Vagina (tissue), 2 donors: ENCODE results near the gene MZF1. TPM values are rescaled to one million over a fixed set of nuclear protein-coding genes. Genes with fewer than 3 reads are reported as not detected.
A peak's percentile ranks its signal among the peaks of the same experiment; 100 is the strongest.
"Not testable (repeated sequence)": the region's sequence is repeated elsewhere in the genome, so short reads cannot be mapped to it uniquely, and the experiment has no call there.

Source experiments
- DNase-seq, 2 donors: peaks; one replicate each; pipeline ENCODE4 v3.0.0-alpha.2; 2017; ENCODE audit errors: extremely low spot score in 2 of 2
- H3K27ac ChIP-seq: fragments of 200-600 bp; sonication (generic); one replicate; pipeline ENCODE4 v1.5.1; 2019
- H3K27me3 ChIP-seq: fragments of 200-600 bp; sonication (generic); one replicate; pipeline ENCODE4 v1.5.1; 2019
- H3K36me3 ChIP-seq, 2 donors: fragments of 200-600 bp; sonication (generic); one replicate each; pipeline ENCODE4 v1.5.1; 2017 to 2019
- H3K4me1 ChIP-seq: fragments of 200-600 bp; sonication (generic); one replicate; pipeline ENCODE4 v1.5.1; 2019
- H3K4me3 ChIP-seq, 2 donors: fragments of 200-600 bp; sonication (generic); 1 replicate in 1 of 2; 2 replicates in 1 of 2; pipeline ENCODE4 v1.5.1; 2016 to 2019
- H3K9me3 ChIP-seq: fragments of 200-600 bp; sonication (generic); one replicate; pipeline ENCODE4 v1.5.1; 2019
- POLR2A ChIP-seq, 2 donors: fragments of 450-650 bp; IDR thresholded peaks; one replicate each; pipeline ENCODE4 v1.6.1; 2017; ENCODE audit warnings: antibody characterized with exemption in 2 of 2, mild to moderate bottlenecking in 2 of 2, moderate library complexity in 2 of 2
- POLR2AphosphoS5 ChIP-seq, 2 donors: sonication (generic); formaldehyde crosslinking; IDR thresholded peaks; one replicate each; pipeline ENCODE4 v1.9.0; 2017; ENCODE audit warnings: antibody characterized with exemption in 2 of 2, mild to moderate bottlenecking in 2 of 2, low read depth in 1 of 2; ENCODE audit not compliant: insufficient read depth in 1 of 2
- intact Hi-C: fragments of 100-400 bp; cut with DNase I; formaldehyde crosslinking; loops from one replicate; pipeline ENCODE4 v1.15.1; 2023
- total RNA-seq: library from RNA; depleted of rRNA; stranded (reverse); fragments of >200 nt; gene quantifications from one replicate; pipeline ENCODE4 v1.2.3, GENCODE V29; 2016
- TF ChIP-seq, protein P1 (sequence below), 3 experiments: fragments of 450-650 bp in 2 of 3; fragments of 200-600 bp in 1 of 3; sonication (generic) in 1 of 3; IDR thresholded peaks; one replicate each; pipeline ENCODE4 v1.5.1; 2017 to 2019; ENCODE audit warnings: antibody characterized with exemption in 3 of 3, mild to moderate bottlenecking in 2 of 3, moderate library complexity in 2 of 3

Gene MZF1
- total RNA-seq, 1 donor from 2014 or later, result 32.2 TPM

DNA sequence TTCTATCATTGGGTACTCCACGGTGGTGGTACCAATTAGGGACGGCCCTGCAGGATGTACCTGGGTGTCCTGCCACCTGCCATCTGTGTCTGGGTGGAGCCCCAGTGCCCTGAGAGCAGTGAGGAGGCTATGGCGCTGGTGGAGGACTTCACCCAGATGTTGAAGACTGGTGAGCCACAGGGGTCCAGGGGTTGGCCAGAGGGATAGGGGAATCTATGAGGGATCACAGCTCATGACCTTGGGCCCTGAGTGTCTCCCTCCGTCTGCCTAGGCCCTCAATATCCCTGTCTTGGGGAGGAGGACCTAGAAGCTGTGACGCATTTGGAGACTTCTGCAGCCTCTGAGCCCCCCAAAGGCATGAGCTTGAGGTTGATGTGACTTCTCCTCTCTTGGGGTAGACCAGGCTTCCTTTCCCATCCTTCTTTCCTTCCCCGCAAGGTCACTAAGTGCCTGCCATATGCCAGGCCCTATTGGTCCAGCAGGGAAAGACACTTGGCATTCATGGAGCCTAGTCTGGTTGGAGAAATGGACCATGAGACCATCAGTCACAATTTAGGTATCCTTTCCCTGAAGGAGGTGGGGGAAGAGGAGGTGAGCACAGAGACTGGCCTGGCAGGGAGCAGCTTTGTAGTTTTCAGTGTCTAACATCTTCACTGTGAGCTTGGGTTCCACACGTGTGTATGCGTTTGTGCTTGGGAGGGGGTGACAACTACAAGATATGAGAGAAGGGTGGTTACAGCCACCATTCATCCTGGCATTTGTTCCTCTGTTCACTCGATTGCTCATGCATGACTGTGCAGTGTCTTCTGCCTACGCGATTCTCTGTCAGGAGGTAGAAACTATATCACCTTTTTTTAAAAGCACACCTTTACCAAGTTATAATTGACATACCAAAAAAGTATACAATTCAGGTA, 5.1 kb upstream of the MZF1 start:
- TF ChIP-seq POLR2AphosphoS5 (IDR thresholded peaks at IDR 0.05; ENCODE audit: insufficient read depth in 1 of 2, low read depth in 1 of 2), result no peak
- TF ChIP-seq, protein P1, sequence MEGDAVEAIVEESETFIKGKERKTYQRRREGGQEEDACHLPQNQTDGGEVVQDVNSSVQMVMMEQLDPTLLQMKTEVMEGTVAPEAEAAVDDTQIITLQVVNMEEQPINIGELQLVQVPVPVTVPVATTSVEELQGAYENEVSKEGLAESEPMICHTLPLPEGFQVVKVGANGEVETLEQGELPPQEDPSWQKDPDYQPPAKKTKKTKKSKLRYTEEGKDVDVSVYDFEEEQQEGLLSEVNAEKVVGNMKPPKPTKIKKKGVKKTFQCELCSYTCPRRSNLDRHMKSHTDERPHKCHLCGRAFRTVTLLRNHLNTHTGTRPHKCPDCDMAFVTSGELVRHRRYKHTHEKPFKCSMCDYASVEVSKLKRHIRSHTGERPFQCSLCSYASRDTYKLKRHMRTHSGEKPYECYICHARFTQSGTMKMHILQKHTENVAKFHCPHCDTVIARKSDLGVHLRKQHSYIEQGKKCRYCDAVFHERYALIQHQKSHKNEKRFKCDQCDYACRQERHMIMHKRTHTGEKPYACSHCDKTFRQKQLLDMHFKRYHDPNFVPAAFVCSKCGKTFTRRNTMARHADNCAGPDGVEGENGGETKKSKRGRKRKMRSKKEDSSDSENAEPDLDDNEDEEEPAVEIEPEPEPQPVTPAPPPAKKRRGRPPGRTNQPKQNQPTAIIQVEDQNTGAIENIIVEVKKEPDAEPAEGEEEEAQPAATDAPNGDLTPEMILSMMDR (IDR thresholded peaks at IDR 0.05), result no peak
- no peak for TF ChIP-seq POLR2A (IDR thresholded peaks at IDR 0.05)
- Histone ChIP-seq H3K27ac (no peak overlapping the region), H3K4me3 (no peak overlapping the region), H3K36me3 (peaks cover 0 to 20% of the 10 kb centered on the region in 2 donors), H3K4me1 (peaks cover 38% of the 10 kb centered on the region), H3K27me3 (no peaks in the 10 kb centered on the region), H3K9me3 (no peaks in the 10 kb centered on the region)
- intact Hi-C loops, result no loop called here
- DNase-seq, result no peak

DNA sequence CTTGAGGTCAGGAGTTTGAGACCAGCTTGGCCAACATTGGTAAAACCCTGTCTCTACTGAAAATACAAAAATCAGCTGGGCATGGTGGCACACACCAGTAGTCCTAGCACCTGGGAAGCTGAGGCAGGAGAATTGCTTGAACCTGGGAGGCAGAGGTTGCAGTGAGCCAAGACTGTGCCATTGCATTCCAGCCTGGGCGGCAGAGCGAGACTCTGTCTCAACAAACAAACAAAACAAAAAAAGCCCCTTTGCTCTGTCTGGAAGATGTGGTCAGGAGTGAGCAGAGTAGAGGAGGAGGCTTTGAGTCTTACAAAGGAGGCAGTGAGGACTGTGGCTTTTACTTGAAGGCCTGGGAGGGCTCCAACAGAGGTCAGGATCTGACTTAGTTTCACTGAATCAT, 4.4 kb upstream of the MZF1 start:
- H3K27ac ChIP-seq, DNase-seq, H3K4me3 ChIP-seq, H3K9me3 ChIP-seq, intact Hi-C loops, H3K27me3 ChIP-seq: not testable (repeated sequence)
- peaks cover 0 to 13% of the 10 kb centered on the region in 2 donors for H3K36me3 ChIP-seq
- H3K4me1 ChIP-seq, result peaks cover 38% of the 10 kb centered on the region

DNA sequence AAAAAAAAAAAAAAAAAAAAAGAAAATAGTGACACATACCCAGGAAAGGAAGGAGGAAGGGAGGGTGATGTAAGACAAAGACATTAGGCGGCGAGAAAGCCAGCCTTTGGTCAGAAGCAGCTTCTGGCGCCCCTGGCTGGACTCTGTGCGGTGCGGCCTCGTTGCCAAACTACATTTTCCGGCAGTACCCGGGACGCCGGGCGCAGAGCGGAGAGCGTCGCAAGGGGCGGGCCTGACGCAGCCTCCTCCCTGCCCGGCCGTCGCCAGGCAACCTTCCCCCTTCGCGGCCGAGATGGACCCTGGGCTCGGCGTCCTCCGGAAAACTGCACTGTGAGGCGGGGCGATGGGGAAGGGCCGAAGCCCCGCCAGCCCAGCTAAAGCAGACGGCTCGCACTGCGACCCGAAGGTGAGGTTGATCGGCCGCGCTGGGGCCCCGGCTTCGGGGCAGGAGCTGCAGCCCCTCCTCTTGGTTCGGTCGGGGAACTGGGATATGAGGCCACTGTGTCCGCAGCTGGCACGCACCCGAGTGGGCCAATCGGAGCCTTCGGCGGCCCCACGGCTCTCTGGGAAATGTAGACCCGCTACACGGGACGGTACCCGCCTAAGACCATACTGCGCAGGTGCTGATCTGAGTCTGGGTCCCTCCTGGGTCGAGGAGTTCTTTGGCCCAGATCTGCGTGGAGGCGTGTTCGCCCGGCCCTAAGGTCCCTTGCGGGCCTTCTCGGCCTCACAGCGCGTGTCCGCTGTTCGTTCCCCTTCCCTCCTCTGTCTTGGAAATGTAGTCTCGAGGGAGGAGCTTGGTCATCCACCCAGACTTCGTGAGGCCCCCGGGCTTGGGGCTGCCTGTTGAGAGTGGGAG, 2.3 kb upstream of the MZF1 start:
- Histone ChIP-seq H3K27me3 (no peaks in the 10 kb centered on the region), H3K27ac (peak overlapping the region; percentile 85), H3K4me1 (peaks cover 47% of the 10 kb centered on the region), H3K9me3 (no peaks in the 10 kb centered on the region), H3K4me3 (peak overlapping the region; percentile 67), H3K36me3 (peaks cover 0 to 6% of the 10 kb centered on the region in 2 donors)
- TF ChIP-seq POLR2A (IDR thresholded peaks at IDR 0.05) (no peak), POLR2AphosphoS5 (IDR thresholded peaks at IDR 0.05; ENCODE audit: insufficient read depth in 1 of 2, low read depth in 1 of 2) (peak; percentile 86 to 94)
- TF ChIP-seq, protein P1 (IDR thresholded peaks at IDR 0.05), result no peak
- intact Hi-C loops, result no loop called here
- DNase-seq, result peak; percentile 96

DNA sequence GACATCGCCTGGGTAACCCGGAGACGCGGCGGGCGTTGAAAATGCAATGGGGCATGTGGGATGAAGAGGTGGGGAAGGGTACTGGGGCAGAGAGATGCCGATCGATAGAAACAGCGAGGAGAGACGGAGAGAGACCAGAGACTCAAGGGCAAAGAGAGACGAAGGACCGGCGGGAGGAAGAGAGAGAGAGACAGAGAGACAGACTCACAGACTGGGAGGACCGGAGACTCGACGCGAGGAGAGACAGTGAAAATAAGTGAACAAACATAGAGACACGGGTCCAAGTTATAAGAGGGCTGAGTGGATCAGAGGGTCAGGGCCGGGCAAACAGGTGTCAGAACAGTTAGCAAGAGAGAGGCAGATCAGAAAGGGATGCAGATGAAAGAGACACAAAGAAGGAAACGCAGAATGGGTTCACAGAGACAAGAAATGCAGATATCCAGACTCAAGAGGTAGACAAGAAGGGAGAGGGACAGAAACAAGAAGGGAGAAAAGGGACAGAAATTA, 576 bp upstream of the MZF1 start:
- intact Hi-C loops, result no loop called here
- Histone ChIP-seq H3K4me1 (peaks cover 47% of the 10 kb centered on the region), H3K27ac (peak overlapping the region; percentile 99), H3K27me3 (no peaks in the 10 kb centered on the region), H3K4me3 (peak overlapping the region; percentile 49 to 73), H3K9me3 (no peaks in the 10 kb centered on the region), H3K36me3 (peaks cover 0 to 10% of the 10 kb centered on the region in 2 donors)
- TF ChIP-seq POLR2AphosphoS5 (IDR thresholded peaks at IDR 0.05; ENCODE audit: insufficient read depth in 1 of 2, low read depth in 1 of 2), result no peak
- TF ChIP-seq, protein P1 (IDR thresholded peaks at IDR 0.05), result no peak
- TF ChIP-seq POLR2A (IDR thresholded peaks at IDR 0.05), result no peak
- no peak for DNase-seq

DNA sequence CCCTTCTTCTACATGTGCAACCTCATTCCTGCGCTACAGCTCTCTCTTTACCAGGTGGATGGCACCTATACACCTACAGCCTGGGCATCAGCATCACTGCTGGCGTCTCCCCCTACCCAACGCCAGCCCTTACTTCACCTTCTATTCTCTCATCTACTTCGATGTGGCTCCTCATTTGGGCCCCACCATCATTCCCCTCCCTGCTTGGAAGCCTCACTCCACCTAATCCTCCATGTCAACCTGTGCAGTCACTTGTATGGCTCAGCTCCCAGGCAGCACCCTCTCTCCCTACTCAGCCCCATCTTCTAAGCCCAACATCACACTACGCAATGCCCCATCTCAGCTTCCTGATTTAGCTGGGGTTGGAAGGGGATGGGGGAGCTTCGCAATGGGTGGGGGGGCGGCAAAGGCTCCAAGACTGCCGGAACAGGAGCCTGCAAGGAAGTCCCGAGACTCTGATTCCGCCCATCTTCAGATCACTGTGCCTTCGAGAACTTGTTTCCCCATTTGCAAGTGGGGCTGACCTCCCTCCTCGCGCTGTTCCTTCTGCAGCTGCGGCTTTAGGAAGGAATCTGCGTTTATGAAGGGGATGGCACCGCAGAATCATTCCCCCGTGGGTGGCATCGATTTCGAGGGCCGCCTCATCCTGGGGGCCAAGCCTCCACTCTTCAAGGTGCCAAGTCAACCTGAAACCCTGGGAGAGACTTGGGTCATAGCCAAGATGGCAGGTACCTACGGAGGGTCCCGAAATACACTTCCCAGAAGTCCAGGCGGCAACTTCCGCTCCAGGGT, 913 bp downstream of the MZF1 start:
- intact Hi-C loops, result no loop called here
- Histone ChIP-seq H3K4me3 (peak overlapping the region; percentile 49 to 73), H3K4me1 (peaks cover 37% of the 10 kb centered on the region), H3K36me3 (peaks cover 0 to 10% of the 10 kb centered on the region in 2 donors), H3K27me3 (no peaks in the 10 kb centered on the region), H3K9me3 (no peaks in the 10 kb centered on the region), H3K27ac (peak overlapping the region; percentile 99)
- TF ChIP-seq POLR2A (IDR thresholded peaks at IDR 0.05) (no peak), POLR2AphosphoS5 (IDR thresholded peaks at IDR 0.05; ENCODE audit: insufficient read depth in 1 of 2, low read depth in 1 of 2) (no peak)
- TF ChIP-seq, protein P1 (IDR thresholded peaks at IDR 0.05), result no peak
- no peak for DNase-seq
